GM23338 (cell line): ENCODE measurements around the gene SLC45A3. TPM values are rescaled to one million over a fixed set of nuclear protein-coding genes. Genes with fewer than 3 reads are reported as not detected.
"Not testable (repeated sequence)": the region's sequence is repeated elsewhere in the genome, so short reads cannot be mapped to it uniquely, and the experiment has no call there.

Source experiments
- ATAC-seq: fragments of 200-7000 bp; cut with Tn5 transposase; 3 replicates; pipeline ENCODE4 v1.9.1; 2020
- DNase-seq: peaks from one replicate; pipeline ENCODE4 v3.0.0-alpha.2; 2015; ENCODE audit warnings: low spot score
- H2AFZ ChIP-seq: fragments of 200-600 bp; sonication (generic); 2 replicates; pipeline ENCODE4 v1.8.0; 2016; ENCODE audit warnings: antibody characterized with exemption, mild to moderate bottlenecking, moderate library complexity
- H3F3A ChIP-seq: fragments of 200-600 bp; sonication (generic); replicated peaks from 2 replicates; pipeline ENCODE4 v1.8.0; 2017; ENCODE audit warnings: antibody characterized with exemption, mixed run types, low read depth
- H3K27ac ChIP-seq: fragments of 200-600 bp; sonication (generic); 2 replicates; pipeline ENCODE4 v1.6.1; 2016; ENCODE audit warnings: low read depth
- H3K27me3 ChIP-seq: fragments of 200-600 bp; sonication (generic); 2 replicates; pipeline ENCODE4 v1.8.0; 2016; ENCODE audit warnings: mild to moderate bottlenecking, mixed run types, moderate library complexity; ENCODE audit not compliant: insufficient read depth
- H3K36me3 ChIP-seq: fragments of 200-600 bp; sonication (generic); 2 replicates; pipeline ENCODE4 v1.8.0; 2016; ENCODE audit warnings: mild to moderate bottlenecking; ENCODE audit not compliant: insufficient read depth
- H3K4me1 ChIP-seq: fragments of 200-600 bp; sonication (generic); 2 replicates; pipeline ENCODE4 v1.8.0; 2016; ENCODE audit warnings: mild to moderate bottlenecking, moderate library complexity; ENCODE audit not compliant: insufficient read depth
- H3K4me2 ChIP-seq: fragments of 200-600 bp; sonication (generic); 2 replicates; pipeline ENCODE4 v1.7.1; 2017; ENCODE audit warnings: mixed run types
- H3K4me3 ChIP-seq: fragments of 200-600 bp; sonication (generic); 2 replicates; pipeline ENCODE4 v1.6.1; 2016; ENCODE audit warnings: mixed run types
- H3K79me2 ChIP-seq: fragments of 200-600 bp; sonication (generic); replicated peaks from 2 replicates; pipeline ENCODE4 v1.8.0; 2017; ENCODE audit warnings: mild to moderate bottlenecking; ENCODE audit not compliant: insufficient read depth
- H3K9me2 ChIP-seq: fragments of 200-600 bp; sonication (generic); 2 replicates; pipeline ENCODE4 v1.8.0; 2017; ENCODE audit not compliant: insufficient read depth
- H4K20me1 ChIP-seq: fragments of 200-600 bp; sonication (generic); replicated peaks from 2 replicates; pipeline ENCODE4 v1.8.0; 2017; ENCODE audit warnings: mild to moderate bottlenecking; ENCODE audit not compliant: insufficient read depth
- H3K27ac Mint-ChIP-seq: 2 replicates; pipeline ENCODE4 v1.8.0; 2020; ENCODE audit warnings: inconsistent platforms, mild to moderate bottlenecking, moderate library complexity, mixed read lengths
- H3K27me3 Mint-ChIP-seq: 3 replicates; pipeline ENCODE4 v1.8.0; 2022; ENCODE audit warnings: low read depth, mild to moderate bottlenecking, moderate library complexity, mixed read lengths, inconsistent platforms; ENCODE audit not compliant: insufficient read depth, poor library complexity
- H3K36me3 Mint-ChIP-seq: 3 replicates; pipeline ENCODE4 v1.8.0; 2021; ENCODE audit warnings: low read depth, mild to moderate bottlenecking, inconsistent platforms, moderate library complexity, mixed read lengths
- H3K4me1 Mint-ChIP-seq: 3 replicates; pipeline ENCODE4 v1.8.0; 2020; ENCODE audit warnings: mild to moderate bottlenecking, inconsistent platforms, mixed read lengths
- H3K4me3 Mint-ChIP-seq: 3 replicates; pipeline ENCODE4 v1.8.0; 2021; ENCODE audit warnings: moderate library complexity, mild to moderate bottlenecking, inconsistent platforms, mixed read lengths
- H3K9me3 Mint-ChIP-seq: 3 replicates; pipeline ENCODE4 v1.8.0; 2020; ENCODE audit warnings: moderate library complexity, mild to moderate bottlenecking, inconsistent platforms, mixed read lengths
- CTCF ChIP-seq, 2 experiments: fragments of 200-600 bp in 1 of 2; sonication (generic) in 1 of 2; conservative IDR thresholded peaks; 2 replicates each; pipeline versions ENCODE4 v1.5.1 to v1.6.1; 2016 to 2017; ENCODE audit warnings: antibody characterized with exemption in 2 of 2, low read depth in 2 of 2, mild to moderate bottlenecking in 2 of 2, moderate library complexity in 1 of 2
- ETS1 ChIP-seq: IDR thresholded peaks from 2 replicates; pipeline ENCODE4 v1.6.1; 2016; ENCODE audit warnings: antibody characterized with exemption
- JUNB ChIP-seq: IDR thresholded peaks from one replicate; pipeline ENCODE4 v1.6.1; 2016; ENCODE audit warnings: antibody characterized with exemption; ENCODE audit not compliant: unreplicated experiment
- NANOG ChIP-seq: IDR thresholded peaks from 2 replicates; pipeline ENCODE4 v1.6.1; 2016; ENCODE audit warnings: antibody characterized with exemption, borderline replicate concordance
- POLR2AphosphoS5 ChIP-seq: IDR thresholded peaks from 2 replicates; pipeline ENCODE4 v1.6.1; 2016; ENCODE audit warnings: antibody characterized with exemption, low read depth
- REST ChIP-seq: IDR thresholded peaks from one replicate; pipeline ENCODE4 v1.6.1; 2018; ENCODE audit warnings: antibody characterized with exemption; ENCODE audit not compliant: unreplicated experiment
- STAT1 ChIP-seq: IDR thresholded peaks from one replicate; pipeline ENCODE4 v1.6.1; 2016; ENCODE audit warnings: antibody characterized with exemption; ENCODE audit not compliant: unreplicated experiment
- ZNF114 ChIP-seq: fragments of 250-450 bp; sonication (Bioruptor Pico); IDR thresholded peaks from 2 replicates; pipeline ENCODE4 v1.5.0; 2020; ENCODE audit warnings: mild to moderate bottlenecking, moderate library complexity
- ZNF462 ChIP-seq: fragments of 250-450 bp; sonication (Bioruptor Pico); IDR thresholded peaks from 2 replicates; pipeline ENCODE4 v1.5.0; 2020; ENCODE audit warnings: mild to moderate bottlenecking, moderate library complexity
- polyA plus RNA-seq: library from polyadenylated mRNA; unstranded; fragments of >200 nt; fragmentation: Nextera tagmentation; extraction: Ambion mirVana; gene quantifications from 2 replicates; pipeline ENCODE4 v1.2.1, GENCODE V29; 2016
- total RNA-seq: library from RNA; depleted of rRNA; stranded (reverse); fragments of >200 nt; shearing (Covaris generic); gene quantifications from 2 replicates; pipeline ENCODE4 v1.2.3, GENCODE V29; 2014

SLC45A3 gene
- total and polyA plus RNA-seq, 2 experiments from 2014 or later, result 4.7 to 16.0 TPM

GRCh38 chr1:205636732-205637131 lies 43.6 kb downstream of the SLC45A3 start:
- H3K27ac Mint-ChIP-seq, result no peak overlapping the region
- H2AFZ ChIP-seq, result no peak overlapping the region
- no peak for ATAC-seq
- H3K27me3 Mint-ChIP-seq, result peaks cover 2% of the 10 kb centered on the region
- H3K79me2 ChIP-seq, result no peaks in the 10 kb centered on the region
- H3F3A ChIP-seq, result peaks cover 5% of the 10 kb centered on the region; the same call in 1 of the 2 replicates
- H3K27me3 ChIP-seq, result no peaks in the 10 kb centered on the region
- no peak overlapping the region for H3K4me3 ChIP-seq
- H3K36me3 ChIP-seq, result no peaks in the 10 kb centered on the region
- H3K9me3 Mint-ChIP-seq, result no peaks in the 10 kb centered on the region
- no peak for DNase-seq
- H3K4me1 ChIP-seq, result no peaks in the 10 kb centered on the region
- no peak overlapping the region for H3K27ac ChIP-seq
- H3K4me2 ChIP-seq, result no peak overlapping the region
- no peak for TF ChIP-seq POLR2AphosphoS5
- TF ChIP-seq ZNF114 (CRISPR knock-in tag), result no peak
- TF ChIP-seq CTCF (conservative IDR thresholded peaks at IDR 0.05; ENCODE audit: low read depth in 2 of 2), result no peak
- no peak for TF ChIP-seq ZNF462 (CRISPR knock-in tag)
- TF ChIP-seq ETS1, result no peak
- no peak for TF ChIP-seq STAT1
- no peak for TF ChIP-seq NANOG
- TF ChIP-seq JUNB, result no peak
- no peak for TF ChIP-seq REST
- no peaks in the 10 kb centered on the region for H3K36me3 Mint-ChIP-seq
- H3K9me2 ChIP-seq, result no peaks in the 10 kb centered on the region
- no peaks in the 10 kb centered on the region for H4K20me1 ChIP-seq
- no peaks in the 10 kb centered on the region for H3K4me1 Mint-ChIP-seq
- H3K4me3 Mint-ChIP-seq, result no peak overlapping the region

- not testable (repeated sequence) for H3K4me1 Mint-ChIP-seq, H3K9me3 Mint-ChIP-seq, H3K27ac ChIP-seq, H3K4me3 Mint-ChIP-seq, H3K4me1 ChIP-seq, DNase-seq, H3K4me3 ChIP-seq, H3F3A ChIP-seq, H3K27me3 ChIP-seq, H3K27ac Mint-ChIP-seq, H2AFZ ChIP-seq, H4K20me1 ChIP-seq, H3K4me2 ChIP-seq, H3K27me3 Mint-ChIP-seq, H3K36me3 ChIP-seq, H3K9me2 ChIP-seq, ATAC-seq, H3K36me3 Mint-ChIP-seq, H3K79me2 ChIP-seq
These were observed 44.2 kb downstream of the SLC45A3 start for GRCh38 chr1:205636138-205636530.
